Measurements from ENCODE around the gene PDE9A. TPM values are rescaled to one million over a fixed set of nuclear protein-coding genes. Genes with fewer than 3 reads are reported as not detected.

PDE9A gene
- total and polyA plus RNA-seq, 2 experiments from 2014 or later = 6.8 to 14.2 TPM

DNA sequence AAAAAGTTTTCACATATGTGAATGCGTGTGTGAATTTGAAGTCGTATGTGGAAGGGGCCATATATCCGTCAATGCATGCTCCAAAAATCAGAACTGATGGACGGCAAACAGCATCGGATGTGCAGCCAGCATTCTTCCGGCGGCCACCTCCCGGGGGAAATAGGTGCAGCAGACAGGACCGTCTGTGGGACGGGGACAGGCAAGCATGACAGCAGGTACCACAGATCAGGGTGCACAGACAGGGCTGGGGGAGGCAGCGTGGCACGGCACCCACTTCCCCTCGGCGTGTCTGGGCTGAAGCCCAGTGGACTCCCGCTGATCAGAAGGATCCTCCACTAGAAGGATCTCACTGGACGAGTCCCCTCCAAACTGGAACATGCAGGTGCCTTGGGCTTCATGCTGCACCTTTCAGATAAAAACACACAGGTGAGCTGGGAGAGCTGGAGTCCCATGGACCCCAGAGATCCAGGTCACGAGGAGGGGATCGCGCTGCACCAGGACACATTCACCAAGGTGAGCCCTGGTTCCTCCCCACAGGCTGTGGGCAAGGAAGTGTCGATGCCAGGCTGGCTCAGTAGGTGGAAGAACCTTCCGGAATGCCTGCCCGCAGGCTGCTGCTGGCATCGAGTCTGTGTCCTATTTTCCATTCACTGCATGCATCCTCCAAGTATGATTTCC, 25.3 kb downstream of the PDE9A start:
- Histone ChIP-seq H3K27ac (no peak overlapping the region), H3K9me3 (ENCODE audit: low read depth) (no peaks in the 10 kb centered on the region), H3K4me3 (no peak overlapping the region), H3K27me3 (no peaks in the 10 kb centered on the region), H3K36me3 (no peaks in the 10 kb centered on the region), H3K4me1 (ENCODE audit: low read depth) (peaks cover 8% of the 10 kb centered on the region)
- no peak for DNase-seq (ENCODE audit: low read depth in 1 of 2, low spot score in 1 of 2)
- TF ChIP-seq, protein P1, sequence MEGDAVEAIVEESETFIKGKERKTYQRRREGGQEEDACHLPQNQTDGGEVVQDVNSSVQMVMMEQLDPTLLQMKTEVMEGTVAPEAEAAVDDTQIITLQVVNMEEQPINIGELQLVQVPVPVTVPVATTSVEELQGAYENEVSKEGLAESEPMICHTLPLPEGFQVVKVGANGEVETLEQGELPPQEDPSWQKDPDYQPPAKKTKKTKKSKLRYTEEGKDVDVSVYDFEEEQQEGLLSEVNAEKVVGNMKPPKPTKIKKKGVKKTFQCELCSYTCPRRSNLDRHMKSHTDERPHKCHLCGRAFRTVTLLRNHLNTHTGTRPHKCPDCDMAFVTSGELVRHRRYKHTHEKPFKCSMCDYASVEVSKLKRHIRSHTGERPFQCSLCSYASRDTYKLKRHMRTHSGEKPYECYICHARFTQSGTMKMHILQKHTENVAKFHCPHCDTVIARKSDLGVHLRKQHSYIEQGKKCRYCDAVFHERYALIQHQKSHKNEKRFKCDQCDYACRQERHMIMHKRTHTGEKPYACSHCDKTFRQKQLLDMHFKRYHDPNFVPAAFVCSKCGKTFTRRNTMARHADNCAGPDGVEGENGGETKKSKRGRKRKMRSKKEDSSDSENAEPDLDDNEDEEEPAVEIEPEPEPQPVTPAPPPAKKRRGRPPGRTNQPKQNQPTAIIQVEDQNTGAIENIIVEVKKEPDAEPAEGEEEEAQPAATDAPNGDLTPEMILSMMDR (IDR thresholded peaks at IDR 0.05; ENCODE audit: low read depth, low read length) = no peak

DNA sequence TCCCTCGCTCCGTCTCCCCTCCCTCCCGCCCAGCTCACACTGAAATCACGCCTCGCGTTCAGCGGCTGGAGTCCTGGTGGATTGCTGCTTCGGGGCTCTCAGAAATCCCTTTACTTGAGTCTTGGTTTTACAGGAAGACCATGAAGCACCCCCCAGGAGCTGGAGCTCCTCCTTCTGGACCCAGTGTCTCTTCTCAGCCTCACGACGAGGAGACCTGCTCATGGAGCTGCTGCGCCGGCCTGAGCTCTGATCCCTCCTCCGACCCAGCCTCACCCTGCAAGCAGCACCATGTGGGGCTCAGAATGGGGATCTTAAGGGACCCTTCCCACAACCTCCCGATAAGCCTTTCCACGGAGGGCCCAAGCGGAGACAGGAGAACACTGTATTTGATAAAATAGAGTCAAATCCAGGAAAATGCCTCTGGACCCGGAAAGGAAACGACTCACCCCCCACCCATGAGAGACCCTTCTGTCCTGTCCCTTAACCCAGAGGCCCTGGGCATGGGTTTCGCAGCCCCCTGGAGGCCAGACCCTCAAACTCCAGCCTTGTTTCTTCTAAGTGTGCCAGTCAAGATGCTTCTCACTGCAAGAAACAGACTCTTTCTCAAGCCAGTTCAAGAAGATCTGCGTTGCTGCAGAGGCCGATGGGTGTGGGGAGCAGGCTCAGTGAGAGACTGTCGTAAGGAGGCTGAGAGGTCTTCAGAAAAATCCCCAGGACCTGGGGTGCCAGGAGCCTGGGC, 26.1 kb downstream of the PDE9A start:
- Histone ChIP-seq H3K4me3 (no peak overlapping the region), H3K36me3 (no peaks in the 10 kb centered on the region), H3K4me1 (ENCODE audit: low read depth) (peaks cover under 1% of the 10 kb centered on the region), H3K27ac (no peak overlapping the region), H3K9me3 (ENCODE audit: low read depth) (no peaks in the 10 kb centered on the region), H3K27me3 (no peaks in the 10 kb centered on the region)
- no peak for DNase-seq (ENCODE audit: low read depth in 1 of 2, low spot score in 1 of 2)
- TF ChIP-seq, protein P1 (IDR thresholded peaks at IDR 0.05; ENCODE audit: low read depth, low read length) = no peak

DNA sequence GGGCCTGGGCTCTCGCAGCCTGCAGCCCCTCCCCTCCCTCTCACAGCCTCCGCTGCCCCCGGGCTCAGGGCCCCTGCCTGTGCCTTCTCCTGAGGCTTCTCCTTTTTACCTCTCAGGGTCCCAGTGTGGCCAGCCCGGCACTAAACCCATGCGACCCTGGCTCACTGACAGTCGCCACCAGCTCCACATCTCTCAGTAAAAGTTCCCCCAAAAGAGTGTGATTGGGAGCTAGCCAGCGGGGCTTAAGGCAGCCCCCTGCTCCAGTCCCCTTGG, 26.6 kb downstream of the PDE9A start:
- no peak for DNase-seq (ENCODE audit: low read depth in 1 of 2, low spot score in 1 of 2)
- Histone ChIP-seq H3K9me3 (ENCODE audit: low read depth) (no peaks in the 10 kb centered on the region), H3K4me3 (no peak overlapping the region), H3K36me3 (no peaks in the 10 kb centered on the region), H3K27me3 (no peaks in the 10 kb centered on the region), H3K4me1 (ENCODE audit: low read depth) (no peaks in the 10 kb centered on the region), H3K27ac (no peak overlapping the region)
- TF ChIP-seq, protein P1 (IDR thresholded peaks at IDR 0.05; ENCODE audit: low read depth, low read length) = no peak

DNA sequence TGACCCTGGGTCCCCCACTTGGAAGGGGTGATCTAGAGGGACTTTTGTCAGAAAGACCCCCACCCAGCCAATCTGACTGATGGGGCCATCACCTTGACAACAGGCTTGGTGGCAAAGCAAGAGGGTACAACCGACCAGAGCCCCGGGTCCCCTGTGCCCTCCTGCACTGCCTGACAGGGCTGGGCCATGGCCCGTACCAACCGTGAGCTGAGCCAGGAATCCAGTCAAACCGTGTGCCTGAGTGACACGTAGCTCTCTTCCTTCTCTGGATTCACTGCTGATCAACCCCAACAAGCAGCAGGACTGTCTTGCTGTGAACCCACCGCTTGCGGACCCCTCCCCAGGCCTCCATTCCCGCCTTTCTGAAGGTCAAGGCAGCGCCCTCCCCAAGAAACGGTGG, 27.0 kb downstream of the PDE9A start:
- Histone ChIP-seq H3K27ac (no peak overlapping the region), H3K36me3 (no peaks in the 10 kb centered on the region), H3K27me3 (no peaks in the 10 kb centered on the region), H3K4me3 (no peak overlapping the region), H3K4me1 (ENCODE audit: low read depth) (no peaks in the 10 kb centered on the region), H3K9me3 (ENCODE audit: low read depth) (no peaks in the 10 kb centered on the region)
- no peak for DNase-seq (ENCODE audit: low read depth in 1 of 2, low spot score in 1 of 2)
- TF ChIP-seq, protein P1 (IDR thresholded peaks at IDR 0.05; ENCODE audit: low read depth, low read length) = no peak

DNA sequence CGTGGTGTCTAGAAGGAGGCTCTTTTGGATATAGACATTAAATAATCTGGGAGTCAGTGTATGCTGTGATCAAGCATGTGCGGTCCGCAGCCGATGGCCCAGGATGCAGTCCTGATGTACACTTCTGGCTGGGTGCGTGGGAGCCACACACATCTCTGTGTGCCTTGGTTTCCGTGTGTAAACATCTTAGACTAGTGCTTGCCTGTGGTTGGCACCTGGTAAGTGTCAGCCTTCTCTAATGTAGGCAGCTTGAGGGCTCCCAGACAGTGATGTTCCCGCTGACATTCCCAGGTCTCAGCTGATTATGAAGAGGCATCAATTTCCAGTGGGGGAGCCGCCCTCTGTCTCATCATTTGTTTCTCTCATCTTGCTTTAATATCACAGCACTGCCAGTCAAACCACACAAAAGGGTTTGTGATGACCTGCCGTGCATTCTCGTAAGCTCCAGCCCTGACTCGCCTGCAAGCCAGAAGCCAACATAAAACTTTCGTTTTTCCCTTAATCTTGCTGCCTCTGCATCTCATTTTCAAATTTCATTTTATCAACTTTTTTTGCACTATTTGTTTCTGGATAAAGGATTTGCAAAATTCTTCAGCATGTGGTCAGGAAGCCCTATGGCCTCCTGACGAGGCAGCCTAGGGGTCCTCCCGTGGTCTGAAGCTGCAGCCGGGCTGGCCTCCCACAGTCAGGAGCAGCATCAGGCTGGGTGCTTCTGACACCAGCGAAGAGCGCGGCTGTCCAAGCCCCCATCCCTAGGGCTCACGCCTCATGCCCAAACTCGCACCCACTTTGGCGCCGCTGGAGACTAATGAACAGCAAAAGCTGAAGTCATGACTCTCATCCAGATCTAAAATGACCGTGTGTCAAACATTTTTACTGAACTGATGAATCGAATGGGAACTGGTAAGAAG, 28.1 kb downstream of the PDE9A start:
- DNase-seq (ENCODE audit: low read depth in 1 of 2, low spot score in 1 of 2) = no peak
- H3K27me3 ChIP-seq = no peaks in the 10 kb centered on the region
- TF ChIP-seq, protein P1 (IDR thresholded peaks at IDR 0.05; ENCODE audit: low read depth, low read length) = no peak
- H3K36me3 ChIP-seq = no peaks in the 10 kb centered on the region
- no peaks in the 10 kb centered on the region for H3K4me1 ChIP-seq (ENCODE audit: low read depth)
- H3K4me3 ChIP-seq = no peak overlapping the region
- no peak overlapping the region for H3K27ac ChIP-seq
- H3K9me3 ChIP-seq (ENCODE audit: low read depth) = no peaks in the 10 kb centered on the region
